ENCODE measurements around the gene CDH23.

The CDH23 gene

DNA sequence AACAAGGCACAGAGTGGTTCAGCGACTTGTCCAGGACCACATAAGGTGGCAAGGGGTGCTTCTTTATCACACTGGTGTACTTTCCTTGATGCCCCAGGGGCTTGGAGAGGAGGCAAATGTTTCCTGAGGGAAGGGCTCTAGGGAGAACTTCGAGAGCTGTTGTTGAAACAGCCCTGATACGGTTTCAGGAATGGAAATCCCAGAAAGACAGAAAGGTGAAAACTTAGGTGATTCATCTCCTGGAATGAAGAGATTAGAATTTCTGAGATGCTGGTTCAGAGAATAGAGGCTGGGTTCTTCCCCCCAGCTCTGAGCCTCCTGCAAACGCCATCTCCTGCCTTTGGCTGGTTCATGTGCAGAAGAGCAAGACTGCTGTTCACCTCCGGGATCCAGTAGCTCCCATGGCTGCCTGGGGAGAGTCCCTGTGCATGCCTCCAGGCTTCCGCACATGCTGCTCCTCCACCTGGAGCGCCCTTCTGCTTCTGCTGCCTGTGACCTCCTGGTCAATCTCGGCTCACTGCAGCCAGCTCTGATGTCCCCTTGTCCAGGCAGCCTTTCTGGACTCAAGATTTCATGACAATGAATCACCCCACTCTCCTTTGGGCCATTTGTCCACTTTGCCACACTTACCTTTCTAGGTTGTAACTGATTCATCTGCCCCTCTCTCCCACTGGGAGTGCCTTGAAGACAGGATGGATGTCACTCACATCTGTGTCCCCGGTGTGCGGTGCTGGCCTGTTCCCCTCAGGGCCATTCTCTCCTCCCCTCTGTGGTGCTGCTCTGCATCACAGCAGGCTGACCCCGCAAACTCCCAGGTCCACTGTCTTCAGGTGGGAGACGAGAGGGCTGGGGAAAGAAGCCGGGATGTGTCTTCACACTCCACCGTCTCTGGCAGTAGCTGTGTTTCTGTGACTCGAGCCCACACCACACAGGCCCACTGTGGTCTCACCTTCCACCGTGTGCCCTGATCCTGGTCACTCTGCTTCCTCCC lies 3.6 kb upstream of the CDH23 start:
- POLR2A ChIA-PET (ENCODE audit: low non-redundant PET), result no interaction called here
- TF ChIP-seq, protein P1, sequence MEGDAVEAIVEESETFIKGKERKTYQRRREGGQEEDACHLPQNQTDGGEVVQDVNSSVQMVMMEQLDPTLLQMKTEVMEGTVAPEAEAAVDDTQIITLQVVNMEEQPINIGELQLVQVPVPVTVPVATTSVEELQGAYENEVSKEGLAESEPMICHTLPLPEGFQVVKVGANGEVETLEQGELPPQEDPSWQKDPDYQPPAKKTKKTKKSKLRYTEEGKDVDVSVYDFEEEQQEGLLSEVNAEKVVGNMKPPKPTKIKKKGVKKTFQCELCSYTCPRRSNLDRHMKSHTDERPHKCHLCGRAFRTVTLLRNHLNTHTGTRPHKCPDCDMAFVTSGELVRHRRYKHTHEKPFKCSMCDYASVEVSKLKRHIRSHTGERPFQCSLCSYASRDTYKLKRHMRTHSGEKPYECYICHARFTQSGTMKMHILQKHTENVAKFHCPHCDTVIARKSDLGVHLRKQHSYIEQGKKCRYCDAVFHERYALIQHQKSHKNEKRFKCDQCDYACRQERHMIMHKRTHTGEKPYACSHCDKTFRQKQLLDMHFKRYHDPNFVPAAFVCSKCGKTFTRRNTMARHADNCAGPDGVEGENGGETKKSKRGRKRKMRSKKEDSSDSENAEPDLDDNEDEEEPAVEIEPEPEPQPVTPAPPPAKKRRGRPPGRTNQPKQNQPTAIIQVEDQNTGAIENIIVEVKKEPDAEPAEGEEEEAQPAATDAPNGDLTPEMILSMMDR (conservative IDR thresholded peaks at IDR 0.05; ENCODE audit: low read depth), result no peak
- DNase-seq (ENCODE audit: low spot score), result no peak
- H3K27ac ChIP-seq, result no peak overlapping the region
- CTCF ChIA-PET, result interaction anchor here (1.0 to 1.6 kb wide), 3 partner anchors 9 to 54 kb away, joined by 3 to 6 read pairs (median 4); no protein-coding TSS in a partner anchor

DNA sequence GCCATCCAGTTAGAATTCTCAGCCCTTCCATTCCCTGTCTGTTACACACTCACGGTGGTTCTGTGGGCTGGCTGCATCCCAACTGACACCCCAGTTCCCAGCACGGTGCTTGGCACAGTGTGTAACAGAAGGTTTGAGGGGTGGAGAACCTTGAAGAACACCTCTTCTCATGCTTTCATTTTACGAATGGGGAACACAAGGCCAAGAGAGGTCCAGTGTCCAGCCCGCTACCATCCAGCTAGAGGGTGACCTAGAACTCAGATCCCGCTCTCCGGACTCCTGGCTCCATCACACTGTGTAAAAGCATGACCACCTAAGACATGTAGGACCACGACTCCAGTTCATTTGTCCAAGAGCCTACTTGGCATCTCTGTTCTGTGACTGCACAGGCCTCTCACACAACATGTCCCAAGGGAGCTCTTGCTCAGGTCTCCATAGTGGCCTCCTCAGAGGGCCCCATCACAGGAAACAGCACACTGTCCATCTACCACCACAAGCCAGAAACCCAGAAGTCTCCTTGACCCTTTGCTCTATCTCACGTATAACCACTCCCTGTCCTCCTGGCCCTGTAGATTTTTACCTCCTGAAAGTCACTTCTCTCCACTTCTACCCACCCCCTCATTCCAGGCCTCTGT lies 2.8 kb upstream of the CDH23 start:
- DNase-seq (ENCODE audit: low spot score), result no peak
- ChIA-PET CTCF (no interaction called here), POLR2A (ENCODE audit: low non-redundant PET) (no interaction called here)
- H3K27ac ChIP-seq, result no peak overlapping the region
- TF ChIP-seq, protein P1 (conservative IDR thresholded peaks at IDR 0.05; ENCODE audit: low read depth), result no peak

DNA sequence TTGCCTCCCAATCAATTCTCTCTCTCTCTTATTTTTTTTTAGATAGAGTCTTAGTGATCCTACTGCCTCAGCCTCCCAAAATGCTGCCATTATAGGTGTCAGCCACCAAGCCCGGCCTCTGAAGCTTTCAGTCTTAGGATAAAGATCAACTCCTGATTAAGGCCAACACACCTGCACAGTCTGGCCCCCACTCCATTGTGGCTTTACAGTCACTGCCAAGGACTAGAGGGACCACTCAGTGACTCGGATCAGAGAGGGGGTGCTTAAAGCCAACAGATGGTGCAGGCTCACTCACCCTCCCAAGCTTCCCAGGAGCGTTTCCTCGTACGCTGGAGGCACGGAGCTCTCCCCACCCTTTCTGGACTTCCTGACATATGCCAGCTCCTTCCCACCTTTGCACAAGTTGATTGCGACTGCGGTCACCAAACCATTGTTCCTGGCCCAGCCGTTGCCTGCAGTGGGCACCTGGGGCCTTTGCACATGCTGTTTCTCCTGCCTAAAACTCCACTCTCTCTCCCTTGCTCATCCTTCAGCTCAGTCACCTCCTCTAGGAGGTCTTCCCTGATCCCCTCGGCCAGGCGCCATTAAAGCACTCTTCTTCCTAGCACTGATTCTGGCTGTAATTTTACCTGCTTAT lies 1.7 kb upstream of the CDH23 start:
- ChIA-PET CTCF (interaction anchor here (0.6 to 1.4 kb wide), 9 partner anchors 10 to 610 kb away, joined by 3 to 7 read pairs (median 4); partner anchors contain the start of gene SLC29A3), POLR2A (ENCODE audit: low non-redundant PET) (no interaction called here)
- no peak overlapping the region for H3K27ac ChIP-seq
- no peak for DNase-seq (ENCODE audit: low spot score)
- TF ChIP-seq, protein P1 (conservative IDR thresholded peaks at IDR 0.05; ENCODE audit: low read depth), result no peak

DNA sequence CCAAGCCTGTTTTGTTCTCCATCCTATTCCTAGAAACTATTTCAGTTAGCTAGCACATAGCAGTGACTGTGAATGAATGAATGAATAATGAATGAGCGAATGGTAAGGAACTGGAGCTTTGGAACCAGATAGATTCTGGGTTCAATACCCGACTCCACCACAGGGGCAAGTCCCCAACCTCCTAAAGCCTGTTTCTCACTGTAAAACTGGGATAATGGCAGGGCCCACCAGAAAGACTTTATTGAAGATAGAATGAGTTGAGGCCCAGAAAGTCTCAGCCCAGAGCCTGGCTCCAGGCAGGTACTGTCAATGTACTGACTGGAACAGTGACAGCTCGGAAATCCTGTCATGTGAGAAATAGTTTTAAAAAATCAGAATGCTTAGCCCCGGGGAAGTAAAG lies 1.1 kb upstream of the CDH23 start:
- TF ChIP-seq, protein P1 (conservative IDR thresholded peaks at IDR 0.05; ENCODE audit: low read depth), result no peak
- ChIA-PET POLR2A (ENCODE audit: low non-redundant PET) (no interaction called here), CTCF (interaction anchor here (0.6 to 1.4 kb wide), 10 partner anchors 11 to 609 kb away, joined by 3 to 7 read pairs (median 4); partner anchors contain the start of gene SLC29A3)
- no peak for DNase-seq (ENCODE audit: low spot score)
- no peak overlapping the region for H3K27ac ChIP-seq

DNA sequence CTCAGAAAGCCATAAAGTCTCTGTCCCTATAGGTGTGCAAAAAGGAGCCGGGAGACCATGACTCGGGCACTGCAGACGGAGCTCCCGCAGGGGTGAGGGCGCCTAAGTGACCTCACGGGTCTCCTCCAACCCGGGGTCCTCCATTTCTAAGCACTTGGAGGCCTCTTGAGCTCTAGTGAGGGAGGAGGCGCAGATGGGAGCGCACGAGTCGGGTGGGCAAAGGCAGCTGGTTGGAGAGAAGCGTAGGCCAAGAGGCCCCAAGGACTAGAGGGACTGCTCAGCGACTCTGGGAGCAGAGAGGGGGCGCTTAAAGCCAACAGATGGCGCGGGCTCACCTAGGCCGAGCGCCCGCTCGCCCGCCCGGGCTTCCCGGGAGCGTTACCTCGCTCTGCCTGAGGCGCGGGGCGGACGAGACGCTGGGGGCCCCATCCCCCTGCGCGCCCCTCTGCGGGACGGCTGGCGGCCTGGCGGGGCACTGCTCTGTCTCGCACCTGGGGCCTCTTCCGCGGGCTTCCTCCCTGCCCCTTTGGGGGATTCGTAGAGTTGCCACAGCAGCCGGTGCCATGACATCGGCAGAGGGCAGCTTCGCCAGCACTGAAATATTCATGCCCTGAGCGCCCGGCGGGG lies 523 bp upstream of the CDH23 start:
- H3K27ac ChIP-seq, result no peak overlapping the region
- TF ChIP-seq, protein P1 (conservative IDR thresholded peaks at IDR 0.05; ENCODE audit: low read depth), result 0 out of 2 replicates have a peak, but pooled peaks have one; percentile 9
- ChIA-PET POLR2A (ENCODE audit: low non-redundant PET) (no interaction called here), CTCF (interaction anchor here (0.6 to 1.7 kb wide), 9 partner anchors 11 to 312 kb away, joined by 3 to 9 read pairs (median 5); no protein-coding TSS in a partner anchor)
- no peak for DNase-seq (ENCODE audit: low spot score)

All from RWPE1 (cell line).